HepG2 (cell line): ENCODE measurements around the gene CFAP99. TPM values are rescaled to one million over a fixed set of nuclear protein-coding genes. Genes with fewer than 3 reads are reported as not detected.

Source experiments
- ATF6 ChIP-seq: sonication (generic); formaldehyde crosslinking; conservative IDR thresholded peaks from 2 replicates; pipeline ENCODE4 v1.4.0; 2020; ENCODE audit warnings: missing genetic modification reagents
- BRCA1 ChIP-seq: sonication (generic); formaldehyde crosslinking; IDR thresholded peaks from 2 replicates; pipeline ENCODE4 v1.4.0; 2020; ENCODE audit warnings: missing genetic modification reagents
- HOXA3 ChIP-seq: sonication (generic); formaldehyde crosslinking; IDR thresholded peaks from 2 replicates; pipeline ENCODE4 v1.5.0; 2020; ENCODE audit warnings: missing genetic modification reagents
- KAT8 ChIP-seq: IDR thresholded peaks from 2 replicates; pipeline ENCODE4 v1.6.1; 2016; ENCODE audit warnings: missing genetic modification reagents, missing compliant biosample characterization
- RBM39 ChIP-seq: fragments of 200-400 bp; formaldehyde crosslinking; IDR thresholded peaks from one replicate; pipeline ENCODE4 v1.6.1; 2018; ENCODE audit warnings: antibody characterized with exemption, mild to moderate bottlenecking, low read depth, low read length; ENCODE audit not compliant: poor library complexity, severe bottlenecking
- YEATS2 ChIP-seq: sonication (generic); formaldehyde crosslinking; IDR thresholded peaks from 2 replicates; pipeline ENCODE4 v1.4.0; 2020; ENCODE audit warnings: missing genetic modification reagents, borderline replicate concordance
- ZMYM3 ChIP-seq: sonication (generic); formaldehyde crosslinking; IDR thresholded peaks from 2 replicates; pipeline ENCODE4 v1.5.1; 2020; ENCODE audit warnings: mild to moderate bottlenecking, missing genetic modification reagents
- ZNF17 ChIP-seq: sonication (generic); formaldehyde crosslinking; IDR thresholded peaks from 2 replicates; pipeline ENCODE4 v1.5.0; 2020; ENCODE audit warnings: mild to moderate bottlenecking, missing genetic modification reagents
- ZNF44 ChIP-seq: sonication (generic); formaldehyde crosslinking; IDR thresholded peaks from 2 replicates; pipeline ENCODE4 v1.5.1; 2020; ENCODE audit warnings: mild to moderate bottlenecking, missing genetic modification reagents
- ZNF510 ChIP-seq: sonication (generic); formaldehyde crosslinking; IDR thresholded peaks from 2 replicates; pipeline ENCODE4 v1.4.0; 2020; ENCODE audit warnings: low read depth, mild to moderate bottlenecking, missing genetic modification reagents
- ZNF556 ChIP-seq: sonication (generic); formaldehyde crosslinking; IDR thresholded peaks from 2 replicates; pipeline ENCODE4 v1.4.0; 2020; ENCODE audit warnings: mild to moderate bottlenecking, missing genetic modification reagents, borderline replicate concordance
- ZNF576 ChIP-seq: sonication (generic); formaldehyde crosslinking; IDR thresholded peaks from 2 replicates; pipeline ENCODE4 v1.4.0; 2020; ENCODE audit warnings: mild to moderate bottlenecking, missing genetic modification reagents
- ZNF790 ChIP-seq: sonication (generic); formaldehyde crosslinking; IDR thresholded peaks from 2 replicates; pipeline ENCODE4 v1.8.0; 2022; ENCODE audit warnings: missing genetic modification reagents, mild to moderate bottlenecking, borderline replicate concordance
- ZSCAN29 ChIP-seq: sonication (generic); formaldehyde crosslinking; conservative IDR thresholded peaks from 2 replicates; pipeline ENCODE4 v1.4.0; 2020; ENCODE audit warnings: mild to moderate bottlenecking, missing genetic modification reagents
- polyA plus RNA-seq, 8 experiments: library from polyadenylated mRNA; depleted of rRNA in 3 of 8; stranded (reverse) in 7 of 8; unstranded in 1 of 8; fragments of >200 nt; fragmentation: Illumina TruSeq in 4 of 8; extraction: Trizol in 4 of 8; gene quantifications; 2 replicates each; pipeline versions ENCODE4 v1.2.1 to v1.2.3, GENCODE V29; 2011 to 2016; ENCODE audit warnings: low read depth in 4 of 8, missing spikeins in 1 of 8, mixed read lengths in 1 of 8; ENCODE audit not compliant: insufficient read depth in 1 of 8
- total RNA-seq, 5 experiments: library from RNA; depleted of rRNA; stranded (reverse); fragments of >200 nt; fragmentation: Illumina TruSeq; extraction: Trizol; gene quantifications; 2 replicates each; pipeline ENCODE4 v1.2.3, GENCODE V29; 2016; ENCODE audit warnings: low read depth in 1 of 5
- TF ChIP-seq, protein P1 (sequence below): sonication (generic); formaldehyde crosslinking; IDR thresholded peaks from 2 replicates; pipeline ENCODE4 v1.8.0; 2022; ENCODE audit warnings: mild to moderate bottlenecking, missing genetic modification reagents
- TF ChIP-seq, protein P2 (sequence below): sonication (generic); formaldehyde crosslinking; IDR thresholded peaks from 2 replicates; pipeline ENCODE4 v1.8.1; 2023; ENCODE audit warnings: missing genetic modification reagents, mild to moderate bottlenecking, borderline replicate concordance

CFAP99 gene
- total and polyA plus RNA-seq, 2 of the 13 experiments (the other 11 are each of a cell fraction or from before 2014, with no cell fraction given) = not detected

DNA sequence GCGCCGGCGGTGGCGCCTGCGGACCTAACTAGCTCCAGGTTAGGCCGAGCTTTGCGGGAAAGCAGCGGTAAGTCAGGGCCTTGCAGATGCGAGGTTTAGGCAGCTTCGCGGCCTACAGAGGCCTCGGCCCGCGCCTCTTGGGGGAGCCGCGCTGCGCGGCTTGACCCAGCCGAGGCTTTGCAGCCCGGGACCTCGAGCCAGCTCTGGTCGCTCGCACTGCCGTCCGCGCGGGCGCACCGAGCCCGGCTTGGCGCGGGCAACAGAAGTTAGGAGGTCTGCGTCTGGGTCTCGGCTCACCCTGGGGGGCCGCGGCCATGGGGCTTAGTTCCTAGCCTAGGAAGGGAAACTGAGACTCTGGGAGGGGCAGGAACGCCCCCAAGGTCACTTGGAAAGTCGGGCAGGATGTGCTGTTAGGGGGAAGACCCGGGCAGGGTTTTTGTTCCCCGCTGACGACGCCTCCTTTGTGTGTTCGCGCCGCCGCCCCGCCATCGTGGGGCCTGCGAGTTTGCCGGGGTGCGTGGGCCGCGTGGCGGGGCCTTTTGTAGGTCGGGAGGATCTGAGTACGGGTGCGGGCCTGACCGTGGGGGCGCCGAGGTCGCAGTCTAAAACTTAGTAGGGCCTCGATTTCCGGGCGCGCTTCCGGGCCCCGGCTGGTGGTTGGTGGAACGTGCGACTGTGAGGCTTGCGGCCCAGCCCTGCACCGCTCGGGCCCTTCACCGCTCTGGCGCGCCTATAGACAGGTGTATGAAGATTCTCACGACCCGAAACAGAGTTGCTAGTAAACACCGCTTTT, 50.6 kb downstream of the CFAP99 start (continued):
- TF ChIP-seq ZNF576 = 0 out of 2 replicates have a peak, but pooled peaks have one; percentile 15
- TF ChIP-seq, protein P1, sequence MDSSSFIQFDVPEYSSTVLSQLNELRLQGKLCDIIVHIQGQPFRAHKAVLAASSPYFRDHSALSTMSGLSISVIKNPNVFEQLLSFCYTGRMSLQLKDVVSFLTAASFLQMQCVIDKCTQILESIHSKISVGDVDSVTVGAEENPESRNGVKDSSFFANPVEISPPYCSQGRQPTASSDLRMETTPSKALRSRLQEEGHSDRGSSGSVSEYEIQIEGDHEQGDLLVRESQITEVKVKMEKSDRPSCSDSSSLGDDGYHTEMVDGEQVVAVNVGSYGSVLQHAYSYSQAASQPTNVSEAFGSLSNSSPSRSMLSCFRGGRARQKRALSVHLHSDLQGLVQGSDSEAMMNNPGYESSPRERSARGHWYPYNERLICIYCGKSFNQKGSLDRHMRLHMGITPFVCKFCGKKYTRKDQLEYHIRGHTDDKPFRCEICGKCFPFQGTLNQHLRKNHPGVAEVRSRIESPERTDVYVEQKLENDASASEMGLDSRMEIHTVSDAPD (CRISPR knock-in tag) = no peak
- TF ChIP-seq, protein P2, sequence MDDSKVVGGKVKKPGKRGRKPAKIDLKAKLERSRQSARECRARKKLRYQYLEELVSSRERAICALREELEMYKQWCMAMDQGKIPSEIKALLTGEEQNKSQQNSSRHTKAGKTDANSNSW (CRISPR knock-in tag) = no peak
- peak; percentile 14; the same call in 1 of the 2 replicates for TF ChIP-seq YEATS2 (CRISPR knock-in tag)
- TF ChIP-seq ZMYM3 (CRISPR knock-in tag) = no peak
- no peak for TF ChIP-seq HOXA3 (CRISPR knock-in tag)
- 0 out of 2 replicates have a peak, but pooled peaks have one; percentile 23 for TF ChIP-seq ZNF556 (CRISPR knock-in tag)
- TF ChIP-seq ZSCAN29 (CRISPR knock-in tag) = 0 out of 2 replicates have a peak, but pooled peaks have one; percentile 56
- no peak for TF ChIP-seq KAT8 (CRISPR knock-in tag)
- no peak for TF ChIP-seq ZNF44 (CRISPR knock-in tag)
- no peak for TF ChIP-seq ZNF790 (CRISPR knock-in tag)
- TF ChIP-seq ZNF510 (CRISPR knock-in tag) = 0 out of 2 replicates have a peak, but pooled peaks have one; percentile 81
- TF ChIP-seq BRCA1 (CRISPR knock-in tag) = no peak
- no peak for TF ChIP-seq ZNF17 (CRISPR knock-in tag)
- peak; percentile 61 for TF ChIP-seq RBM39
- TF ChIP-seq ATF6 = no peak
